Brain microvascular endothelial cell (primary cell): Measurements from ENCODE around the gene CLDN15.

Experiments used
- DNase-seq: peaks from one replicate; pipeline ENCODE4 v3.0.0-alpha.2; 2020
- H3K27ac ChIP-seq: fragments of 250-450 bp; sonication (Bioruptor Pico); 2 replicates; pipeline ENCODE4 v1.5.1; 2020; ENCODE audit warnings: mild to moderate bottlenecking, moderate library complexity
- H3K27me3 ChIP-seq: fragments of 250-450 bp; sonication (Bioruptor Pico); replicated peaks from 2 replicates; pipeline ENCODE4 v1.5.1; 2020; ENCODE audit warnings: mild to moderate bottlenecking
- H3K36me3 ChIP-seq: fragments of 250-450 bp; sonication (Bioruptor Pico); replicated peaks from 2 replicates; pipeline ENCODE4 v1.5.1; 2020; ENCODE audit warnings: mild to moderate bottlenecking
- H3K4me3 ChIP-seq: 2 replicates; pipeline ENCODE4 v1.5.1; 2011; ENCODE audit warnings: low read depth, mild to moderate bottlenecking, control low read depth, low read length, moderate library complexity
- in situ Hi-C: cut with HindIII; loops from 2 replicates; pipeline ENCODE4 v1.10.0; 2017; ENCODE audit warnings: low sequenced_read_pairs, low pct_ligation_motif_present
- TF ChIP-seq, protein P1 (sequence below): IDR thresholded peaks from 2 replicates; pipeline ENCODE4 v1.5.1; 2011; ENCODE audit warnings: low read depth, mild to moderate bottlenecking, moderate library complexity, low read length, control low read depth, inconsistent platforms; ENCODE audit errors: missing control alignments

Gene CLDN15

DNA sequence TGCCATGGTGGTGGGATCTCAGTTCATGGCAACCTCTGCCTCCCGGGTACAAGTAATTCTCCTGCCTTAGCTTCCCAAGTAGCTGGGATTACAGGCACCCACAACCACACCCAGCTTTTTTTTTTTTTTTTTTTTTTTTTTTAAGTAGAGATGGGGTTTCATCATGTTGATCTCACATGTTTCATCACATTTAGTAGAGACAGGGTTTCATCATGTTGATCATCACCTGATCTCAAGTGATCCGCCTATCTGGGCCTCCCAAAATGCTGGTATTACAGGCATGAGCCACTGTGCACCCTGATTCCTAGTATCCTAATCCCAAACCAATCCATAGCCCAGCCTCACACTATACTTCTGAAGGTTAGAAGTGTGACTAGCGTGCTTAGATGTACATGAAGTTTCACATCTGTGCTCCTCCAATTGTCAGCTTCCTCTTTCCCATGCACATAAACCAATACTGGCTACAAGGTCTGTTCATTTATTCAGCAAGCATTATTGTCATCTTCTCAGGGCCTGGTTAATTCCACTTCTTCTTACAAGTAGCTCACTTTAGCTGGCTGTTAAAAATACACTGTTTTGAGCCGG is 50.7 kb downstream of the CLDN15 start:
- H3K4me3 ChIP-seq = no peak overlapping the region
- no peaks in the 10 kb centered on the region for H3K36me3 ChIP-seq
- DNase-seq = no peak
- TF ChIP-seq, protein P1, sequence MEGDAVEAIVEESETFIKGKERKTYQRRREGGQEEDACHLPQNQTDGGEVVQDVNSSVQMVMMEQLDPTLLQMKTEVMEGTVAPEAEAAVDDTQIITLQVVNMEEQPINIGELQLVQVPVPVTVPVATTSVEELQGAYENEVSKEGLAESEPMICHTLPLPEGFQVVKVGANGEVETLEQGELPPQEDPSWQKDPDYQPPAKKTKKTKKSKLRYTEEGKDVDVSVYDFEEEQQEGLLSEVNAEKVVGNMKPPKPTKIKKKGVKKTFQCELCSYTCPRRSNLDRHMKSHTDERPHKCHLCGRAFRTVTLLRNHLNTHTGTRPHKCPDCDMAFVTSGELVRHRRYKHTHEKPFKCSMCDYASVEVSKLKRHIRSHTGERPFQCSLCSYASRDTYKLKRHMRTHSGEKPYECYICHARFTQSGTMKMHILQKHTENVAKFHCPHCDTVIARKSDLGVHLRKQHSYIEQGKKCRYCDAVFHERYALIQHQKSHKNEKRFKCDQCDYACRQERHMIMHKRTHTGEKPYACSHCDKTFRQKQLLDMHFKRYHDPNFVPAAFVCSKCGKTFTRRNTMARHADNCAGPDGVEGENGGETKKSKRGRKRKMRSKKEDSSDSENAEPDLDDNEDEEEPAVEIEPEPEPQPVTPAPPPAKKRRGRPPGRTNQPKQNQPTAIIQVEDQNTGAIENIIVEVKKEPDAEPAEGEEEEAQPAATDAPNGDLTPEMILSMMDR = no peak
- in situ Hi-C loops = no loop called here
- H3K27ac ChIP-seq = no peak overlapping the region
- H3K27me3 ChIP-seq = no peaks in the 10 kb centered on the region

DNA sequence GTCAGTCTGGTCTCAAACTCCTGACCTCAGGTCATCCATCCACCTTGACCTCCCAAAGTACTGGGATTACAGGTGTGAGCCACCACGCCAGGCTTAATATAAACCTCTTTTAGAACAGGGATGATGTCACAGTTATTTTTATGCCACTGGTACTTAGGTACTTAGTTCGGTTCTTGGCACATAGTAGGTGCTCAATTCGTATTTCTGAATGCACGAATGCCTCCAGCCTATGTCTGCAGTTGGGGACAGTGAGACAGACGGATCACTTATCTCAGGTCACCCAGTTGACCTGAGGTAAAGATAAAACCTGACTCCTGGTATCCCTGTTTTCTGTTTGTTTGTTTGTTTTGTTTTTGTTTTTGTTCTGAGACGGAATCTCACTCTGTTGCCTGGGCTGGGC is 51.4 kb downstream of the CLDN15 start:
- TF ChIP-seq, protein P1 = no peak
- no peaks in the 10 kb centered on the region for H3K36me3 ChIP-seq
- DNase-seq = no peak
- H3K4me3 ChIP-seq = no peak overlapping the region
- in situ Hi-C loops = no loop called here
- H3K27me3 ChIP-seq = peaks cover 2% of the 10 kb centered on the region
- no peak overlapping the region for H3K27ac ChIP-seq

DNA sequence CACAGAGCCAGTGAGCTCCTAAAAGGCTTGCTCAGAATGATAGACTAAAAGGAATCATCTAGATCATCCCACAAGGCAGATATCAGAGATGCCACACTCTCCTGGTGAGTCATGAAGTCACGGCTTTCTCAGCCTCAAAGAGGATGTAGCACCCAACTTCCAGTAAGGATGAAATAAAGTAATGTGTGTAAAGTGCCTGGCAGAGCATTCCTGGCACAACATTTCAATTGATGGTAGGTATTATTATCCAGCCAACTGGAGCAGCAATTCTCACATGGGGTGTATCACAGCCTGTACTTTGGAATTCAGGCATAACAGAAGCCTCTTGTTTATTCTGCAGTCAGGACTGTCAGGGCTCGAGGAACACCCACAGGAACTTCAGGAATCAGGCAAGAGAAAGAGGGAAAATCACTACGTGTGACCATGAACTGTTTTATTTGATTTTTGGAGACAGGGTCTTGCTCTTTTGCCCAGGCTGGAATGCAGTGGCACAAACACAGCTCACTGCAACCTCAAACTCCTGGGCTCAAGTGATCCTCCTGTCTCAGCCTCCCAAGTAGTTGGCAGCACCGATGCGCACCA is 52.3 kb downstream of the CLDN15 start:
- H3K27me3 ChIP-seq = peaks cover 10% of the 10 kb centered on the region
- no peaks in the 10 kb centered on the region for H3K36me3 ChIP-seq
- TF ChIP-seq, protein P1 = no peak
- DNase-seq = peak; percentile 60
- H3K27ac ChIP-seq = no peak overlapping the region
- in situ Hi-C loops = no loop called here
- H3K4me3 ChIP-seq = no peak overlapping the region
